Activated B cell treated with CpG ODN at 0.5 μM for 24 hours (primary cell): ENCODE measurements around the gene HOXA5. TPM values are rescaled to one million over a fixed set of nuclear protein-coding genes. Genes with fewer than 3 reads are reported as not detected.

Experiments used
- ATAC-seq: fragments of 200-7000 bp; cut with Tn5 transposase; one replicate; pipeline ENCODE4 v1.10.0; 2021; ENCODE audit warnings: low read depth, mild to moderate bottlenecking, moderate library complexity
- CTCF ChIA-PET: fragments of 350-600 bp; sonication (Branson Sonifier 250); formaldehyde crosslinking; loops from one replicate; lab custom pipeline; 2021; ENCODE audit warnings: antibody characterized with exemption; lab: Charles Lee
- POLR2A ChIA-PET: fragments of 350-600 bp; sonication (Branson Sonifier 250); formaldehyde crosslinking; loops from one replicate; lab custom pipeline; 2021; ENCODE audit warnings: antibody characterized with exemption; lab: Charles Lee
- DNase-seq: peaks from one replicate; pipeline ENCODE4 v3.0.0; 2022
- H3K27ac Mint-ChIP-seq: one replicate; pipeline ENCODE4 v1.8.0; 2020; ENCODE audit warnings: mixed read lengths
- H3K27me3 Mint-ChIP-seq: one replicate; pipeline ENCODE4 v1.8.0; 2021; ENCODE audit warnings: mixed read lengths
- H3K36me3 Mint-ChIP-seq: one replicate; pipeline ENCODE4 v1.8.0; 2021; ENCODE audit warnings: low read depth, mixed read lengths
- H3K4me1 Mint-ChIP-seq: one replicate; pipeline ENCODE4 v1.8.0; 2021; ENCODE audit warnings: mixed read lengths
- H3K4me3 Mint-ChIP-seq: one replicate; pipeline ENCODE4 v1.8.0; 2020; ENCODE audit warnings: mild to moderate bottlenecking, mixed read lengths
- H3K9me3 Mint-ChIP-seq: one replicate; pipeline ENCODE4 v1.8.0; 2020; ENCODE audit warnings: mixed read lengths
- intact Hi-C: fragments of 100-400 bp; cut with micrococcal nuclease; formaldehyde crosslinking; loops from one replicate; pipeline ENCODE4 v1.15.1; 2024
- total RNA-seq: library from RNA; stranded (reverse); gene quantifications from 2 replicates; pipeline ENCODE4 v1.2.3, GENCODE V29; 2022
- TF ChIP-seq, protein P1 (sequence below): fragments of 200-600 bp; IDR thresholded peaks from one replicate; pipeline ENCODE4 v1.8.0; 2022; ENCODE audit warnings: antibody characterized with exemption, mild to moderate bottlenecking

HOXA5 gene
- total RNA-seq, 1 donor from 2014 or later, result not detected

DNA sequence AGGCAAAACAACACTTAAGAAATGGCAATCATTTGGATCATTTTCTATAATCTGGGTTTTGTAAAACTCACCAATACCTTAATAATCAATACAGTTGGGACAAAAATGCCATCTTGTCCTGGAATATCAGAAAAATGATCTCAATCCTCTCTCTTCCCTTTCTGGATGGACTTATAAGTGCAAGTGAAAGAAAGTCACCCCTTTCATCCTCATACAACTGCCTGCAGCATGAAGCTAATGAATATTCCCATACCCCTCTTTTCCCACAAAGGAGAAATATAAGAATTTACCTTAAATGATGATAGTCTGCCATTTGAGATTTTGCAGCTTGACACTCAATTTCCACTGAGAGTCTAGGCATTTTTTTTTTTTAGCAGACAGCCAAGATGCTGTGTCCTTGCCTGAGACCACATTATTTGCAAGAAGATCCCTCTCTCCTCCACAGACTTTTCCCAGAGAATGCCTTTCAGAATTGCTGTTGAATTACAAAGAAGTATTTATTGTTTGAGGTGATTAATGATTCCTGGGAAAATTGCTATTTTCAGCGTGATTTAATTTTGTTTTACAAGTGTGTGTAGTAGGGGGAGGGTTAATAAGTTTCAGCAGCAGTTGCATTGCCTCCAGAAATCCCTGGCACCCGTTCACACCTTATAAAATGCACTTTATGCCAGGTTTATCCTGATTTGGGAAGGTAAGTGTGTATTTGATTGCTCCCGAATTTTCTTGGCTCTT is 16.7 kb downstream of the HOXA5 start:
- intact Hi-C loops, result no loop called here
- Mint-ChIP-seq H3K27me3 (peaks cover 28% of the 10 kb centered on the region), H3K4me1 (no peaks in the 10 kb centered on the region), H3K4me3 (no peak overlapping the region), H3K36me3 (no peaks in the 10 kb centered on the region), H3K27ac (no peak overlapping the region), H3K9me3 (no peaks in the 10 kb centered on the region)
- CTCF ChIA-PET, result no interaction called here
- POLR2A ChIA-PET, result interaction anchor here (0.7 kb wide), 1 partner anchor 837 kb away, joined by 3 read pairs; no protein-coding TSS in a partner anchor
- TF ChIP-seq, protein P1, sequence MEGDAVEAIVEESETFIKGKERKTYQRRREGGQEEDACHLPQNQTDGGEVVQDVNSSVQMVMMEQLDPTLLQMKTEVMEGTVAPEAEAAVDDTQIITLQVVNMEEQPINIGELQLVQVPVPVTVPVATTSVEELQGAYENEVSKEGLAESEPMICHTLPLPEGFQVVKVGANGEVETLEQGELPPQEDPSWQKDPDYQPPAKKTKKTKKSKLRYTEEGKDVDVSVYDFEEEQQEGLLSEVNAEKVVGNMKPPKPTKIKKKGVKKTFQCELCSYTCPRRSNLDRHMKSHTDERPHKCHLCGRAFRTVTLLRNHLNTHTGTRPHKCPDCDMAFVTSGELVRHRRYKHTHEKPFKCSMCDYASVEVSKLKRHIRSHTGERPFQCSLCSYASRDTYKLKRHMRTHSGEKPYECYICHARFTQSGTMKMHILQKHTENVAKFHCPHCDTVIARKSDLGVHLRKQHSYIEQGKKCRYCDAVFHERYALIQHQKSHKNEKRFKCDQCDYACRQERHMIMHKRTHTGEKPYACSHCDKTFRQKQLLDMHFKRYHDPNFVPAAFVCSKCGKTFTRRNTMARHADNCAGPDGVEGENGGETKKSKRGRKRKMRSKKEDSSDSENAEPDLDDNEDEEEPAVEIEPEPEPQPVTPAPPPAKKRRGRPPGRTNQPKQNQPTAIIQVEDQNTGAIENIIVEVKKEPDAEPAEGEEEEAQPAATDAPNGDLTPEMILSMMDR, result no peak
- no peak for ATAC-seq
- DNase-seq, result no peak

DNA sequence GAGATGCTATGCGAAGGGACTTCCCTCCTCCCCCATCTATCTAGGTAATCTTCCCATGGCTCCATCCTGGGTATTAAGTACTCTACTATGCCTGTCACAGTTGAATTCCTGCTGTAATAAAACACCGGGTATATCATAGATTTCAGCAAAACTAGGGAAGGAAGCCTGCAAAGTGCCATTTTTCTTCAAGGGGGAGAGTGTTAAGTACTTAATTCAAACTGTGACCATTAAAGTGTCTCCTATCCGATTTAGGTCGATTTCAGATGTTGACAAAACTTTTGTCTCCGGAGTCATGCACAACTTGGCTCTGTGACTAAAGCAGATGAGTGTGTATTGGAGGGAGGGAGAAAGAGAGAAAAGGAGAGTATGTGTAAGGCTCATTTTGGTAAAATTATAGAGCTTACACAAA is 17.5 kb downstream of the HOXA5 start:
- Mint-ChIP-seq H3K36me3 (no peaks in the 10 kb centered on the region), H3K27ac (no peak overlapping the region), H3K4me3 (no peak overlapping the region), H3K9me3 (no peaks in the 10 kb centered on the region), H3K4me1 (no peaks in the 10 kb centered on the region), H3K27me3 (peaks cover 28% of the 10 kb centered on the region)
- no peak for DNase-seq
- CTCF ChIA-PET, result no interaction called here
- no peak for ATAC-seq
- TF ChIP-seq, protein P1, result no peak
- POLR2A ChIA-PET, result interaction anchor here (0.7 kb wide), 1 partner anchor 838 kb away, joined by 3 read pairs; no protein-coding TSS in a partner anchor
- intact Hi-C loops, result no loop called here

DNA sequence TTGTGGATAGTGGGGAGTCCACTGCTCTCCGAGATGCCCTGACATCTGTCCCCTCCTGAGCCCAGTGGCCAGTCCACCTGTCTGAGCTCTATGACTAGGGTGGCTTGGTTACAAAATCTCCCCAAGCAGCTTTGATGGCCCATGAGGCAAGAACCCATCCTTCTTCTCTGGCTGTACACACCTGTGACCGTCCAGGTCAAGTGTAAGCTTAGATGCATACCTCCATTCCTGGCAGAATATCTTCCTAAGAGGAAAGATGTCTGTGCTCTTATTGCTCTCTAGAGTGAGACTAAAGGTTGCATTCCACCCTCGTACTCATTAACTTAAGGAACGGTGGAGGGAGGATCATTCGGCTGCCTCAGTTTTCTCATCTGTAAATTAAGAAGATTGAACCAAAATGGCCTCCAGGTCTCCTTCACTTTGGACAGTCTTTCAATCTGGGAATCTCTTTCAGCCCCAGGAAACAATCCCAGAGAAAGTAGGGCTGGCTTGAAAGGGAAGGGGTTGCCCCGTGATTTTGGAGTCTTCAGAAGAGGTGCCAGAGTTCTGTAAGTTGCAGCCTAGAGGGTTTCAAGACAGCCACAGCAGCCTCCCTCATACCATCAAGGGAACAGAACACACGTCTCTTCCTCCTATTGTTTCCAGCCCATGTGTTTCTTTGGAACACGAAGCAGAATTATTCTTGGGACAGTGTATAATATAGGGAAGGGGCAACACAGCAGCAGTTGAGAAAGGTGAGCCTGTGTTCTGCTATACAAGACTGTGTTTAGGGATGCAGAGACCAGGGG is 18.4 kb downstream of the HOXA5 start:
- Mint-ChIP-seq H3K27me3 (peaks cover 28% of the 10 kb centered on the region), H3K9me3 (no peaks in the 10 kb centered on the region), H3K36me3 (no peaks in the 10 kb centered on the region), H3K27ac (no peak overlapping the region), H3K4me3 (no peak overlapping the region), H3K4me1 (no peaks in the 10 kb centered on the region)
- no peak for DNase-seq
- no peak for ATAC-seq
- TF ChIP-seq, protein P1, result no peak
- ChIA-PET POLR2A (no interaction called here), CTCF (no interaction called here)
- intact Hi-C loops, result no loop called here

DNA sequence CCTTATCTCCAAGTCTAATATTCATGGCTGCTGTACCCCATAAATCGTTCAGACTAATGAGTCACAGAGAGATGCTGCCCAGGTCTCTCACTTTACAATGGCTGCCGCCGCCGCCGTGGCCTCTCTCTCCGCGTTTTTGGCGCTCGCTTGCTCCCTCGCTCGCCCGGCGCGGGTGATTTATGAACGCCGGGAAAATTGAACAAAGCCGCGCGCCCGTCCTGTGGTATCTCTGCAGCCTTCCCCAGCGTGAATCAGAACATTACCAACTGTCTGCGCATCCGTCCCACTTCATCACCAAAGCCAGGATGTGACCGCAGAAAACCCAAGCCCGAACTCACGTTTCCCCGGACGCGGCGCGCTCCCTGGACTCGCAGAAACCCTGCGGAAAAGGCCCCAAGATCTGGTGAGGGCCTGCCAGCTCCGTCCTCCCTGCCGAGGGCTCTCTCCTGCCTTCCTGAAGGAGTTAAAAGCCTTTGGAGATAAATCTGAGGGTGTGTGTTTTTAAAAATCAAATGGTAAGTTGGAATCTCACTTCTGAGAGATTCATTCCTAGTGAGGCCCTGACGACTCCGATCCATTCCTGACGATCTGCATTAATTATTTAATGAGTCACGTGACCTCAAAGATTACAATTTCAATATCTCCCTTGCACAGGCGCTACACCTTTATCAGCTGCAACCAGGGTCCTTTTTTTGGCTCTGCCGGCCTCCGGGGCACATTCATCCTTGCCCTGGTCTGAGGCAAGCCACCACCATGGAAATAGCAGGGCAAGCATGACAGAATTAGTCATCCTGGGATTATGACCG is 19.2 kb downstream of the HOXA5 start:
- H3K9me3 Mint-ChIP-seq, result no peaks in the 10 kb centered on the region
- H3K36me3 Mint-ChIP-seq, result no peaks in the 10 kb centered on the region
- intact Hi-C loops, result no loop called here
- DNase-seq (no peak), ATAC-seq (no peak)
- TF ChIP-seq, protein P1, result no peak
- no peak overlapping the region for H3K27ac Mint-ChIP-seq
- ChIA-PET CTCF (no interaction called here), POLR2A (no interaction called here)
- no peaks in the 10 kb centered on the region for H3K4me1 Mint-ChIP-seq
- peaks cover 28% of the 10 kb centered on the region for H3K27me3 Mint-ChIP-seq
- no peak overlapping the region for H3K4me3 Mint-ChIP-seq
